Mesendoderm (in vitro differentiated cells): ENCODE results near the gene CYP26C1.
A peak's percentile ranks its signal among the peaks of the same experiment; 100 is the strongest.

ENCODE experiments used
- DNase-seq: peaks from one replicate; pipeline ENCODE4 v3.0.0; 2013
- H2AK5ac ChIP-seq: 2 replicates; pipeline ENCODE4 v1.6.1; 2013; ENCODE audit warnings: low read length, inconsistent platforms
- H2BK120ac ChIP-seq: 2 replicates; pipeline ENCODE4 v1.6.1; 2013; ENCODE audit warnings: low read depth, mild to moderate bottlenecking, low read length, moderate library complexity, mixed read lengths
- H2BK15ac ChIP-seq: replicated peaks from 2 replicates; pipeline ENCODE4 v1.6.1; 2013; ENCODE audit warnings: low read depth, mild to moderate bottlenecking, moderate library complexity
- H2BK5ac ChIP-seq: 2 replicates; pipeline ENCODE4 v1.6.1; 2013; ENCODE audit warnings: low read length, inconsistent platforms
- H3K18ac ChIP-seq: 2 replicates; pipeline ENCODE4 v1.6.1; 2013; ENCODE audit warnings: mild to moderate bottlenecking, low read length, mixed read lengths
- H3K23ac ChIP-seq: one replicate; pipeline ENCODE4 v1.6.1; 2013; ENCODE audit warnings: low read length
- H3K27ac ChIP-seq: 2 replicates; pipeline ENCODE4 v1.5.1; 2013; ENCODE audit warnings: low read depth, mild to moderate bottlenecking, inconsistent platforms, low read length, moderate library complexity
- H3K27me3 ChIP-seq: 2 replicates; pipeline ENCODE4 v1.6.1; 2013; ENCODE audit warnings: low read length, control low read depth, mild to moderate bottlenecking, inconsistent platforms; ENCODE audit not compliant: insufficient read depth, poor library complexity
- H3K36me3 ChIP-seq: 2 replicates; pipeline ENCODE4 v1.6.1; 2013; ENCODE audit warnings: low read length, inconsistent platforms; ENCODE audit not compliant: control insufficient read depth, insufficient read depth
- H3K4ac ChIP-seq: one replicate; pipeline ENCODE4 v1.6.1; 2013; ENCODE audit warnings: low read depth, mild to moderate bottlenecking, low read length, moderate library complexity
- H3K4me1 ChIP-seq: 2 replicates; pipeline ENCODE4 v1.6.1; 2013; ENCODE audit warnings: low read depth, low read length, inconsistent platforms; ENCODE audit not compliant: control insufficient read depth
- H3K4me2 ChIP-seq: 2 replicates; pipeline ENCODE4 v1.6.1; 2013; ENCODE audit warnings: low read length
- H3K4me3 ChIP-seq: 2 replicates; pipeline ENCODE4 v1.5.1; 2013; ENCODE audit warnings: mild to moderate bottlenecking, low read length
- H3K56ac ChIP-seq: one replicate; pipeline ENCODE4 v1.6.1; 2013; ENCODE audit warnings: low read length
- H3K79me1 ChIP-seq: 2 replicates; pipeline ENCODE4 v1.6.1; 2013; ENCODE audit warnings: low read length, inconsistent platforms
- H3K79me2 ChIP-seq: 2 replicates; pipeline ENCODE4 v1.6.1; 2013; ENCODE audit warnings: mild to moderate bottlenecking, low read length; ENCODE audit not compliant: control insufficient read depth, insufficient read depth
- H3K9ac ChIP-seq: 2 replicates; pipeline ENCODE4 v1.6.1; 2013; ENCODE audit warnings: low read length, inconsistent platforms
- H4K5ac ChIP-seq: one replicate; pipeline ENCODE4 v1.6.1; 2013; ENCODE audit warnings: low read length
- H4K8ac ChIP-seq: one replicate; pipeline ENCODE4 v1.6.1; 2013; ENCODE audit warnings: low read depth, mild to moderate bottlenecking, control low read depth, low read length, moderate library complexity
- WGBS: extraction: QIAGEN DNeasy Blood & Tissue Kit; methylation state at CpG from one replicate; pipeline ENCODE4 v1.1.7; 2013; ENCODE audit warnings: low lambda C conversion rate, missing lambda C conversion rate; ENCODE audit not compliant: insufficient coverage; ENCODE audit errors: extremely low coverage; 5-methylcytosine and 5-hydroxymethylcytosine counted together

Gene CYP26C1

GRCh38 chr10:93103953-93104352, 43.4 kb downstream of the CYP26C1 start:
- H3K18ac ChIP-seq, result no peak overlapping the region
- no peaks in the 10 kb centered on the region for H3K79me2 ChIP-seq
- no peak overlapping the region for H2BK15ac ChIP-seq
- H3K4me3 ChIP-seq, result no peak overlapping the region
- no peak overlapping the region for H3K23ac ChIP-seq
- no peak overlapping the region for H2AK5ac ChIP-seq
- H2BK120ac ChIP-seq, result no peak overlapping the region
- H3K4ac ChIP-seq, result no peak overlapping the region
- no peak overlapping the region for H3K4me2 ChIP-seq
- no peak overlapping the region for H3K9ac ChIP-seq
- no peaks in the 10 kb centered on the region for H3K79me1 ChIP-seq
- H3K4me1 ChIP-seq, result no peaks in the 10 kb centered on the region
- no peak overlapping the region for H3K56ac ChIP-seq
- no peaks in the 10 kb centered on the region for H3K27me3 ChIP-seq
- no peak overlapping the region for H4K8ac ChIP-seq
- H2BK5ac ChIP-seq, result no peak overlapping the region
- DNase-seq, result no peak
- H4K5ac ChIP-seq, result no peak overlapping the region
- no peaks in the 10 kb centered on the region for H3K36me3 ChIP-seq
- H3K27ac ChIP-seq, result no peak overlapping the region
- no CpG with 5 or more reads among the region's 1 CpG for WGBS

- Histone ChIP-seq H2AK5ac (no peak overlapping the region), H3K4me3 (no peak overlapping the region), H4K5ac (no peak overlapping the region), H3K23ac (no peak overlapping the region), H3K27ac (no peak overlapping the region), H3K4me2 (no peak overlapping the region), H3K56ac (no peak overlapping the region), H3K27me3 (no peaks in the 10 kb centered on the region), H3K79me2 (no peaks in the 10 kb centered on the region), H3K36me3 (no peaks in the 10 kb centered on the region), H2BK5ac (no peak overlapping the region), H2BK120ac (no peak overlapping the region), H3K79me1 (no peaks in the 10 kb centered on the region), H3K9ac (no peak overlapping the region), H3K18ac (no peak overlapping the region), H4K8ac (no peak overlapping the region), H3K4ac (no peak overlapping the region), H2BK15ac (no peak overlapping the region), H3K4me1 (no peaks in the 10 kb centered on the region)
- no CpG with 5 or more reads among the region's 2 CpGs for WGBS
- no peak for DNase-seq
Observed at GRCh38 chr10:93106631-93107072, 46.1 kb downstream of the CYP26C1 start.

GRCh38 chr10:93110472-93111146, 50.0 kb downstream of the CYP26C1 start:
- Histone ChIP-seq H3K4ac (no peak overlapping the region), H3K27me3 (no peaks in the 10 kb centered on the region), H3K56ac (peak overlapping the region; percentile 46), H3K4me3 (no peak overlapping the region), H3K9ac (no peak overlapping the region), H3K79me2 (no peaks in the 10 kb centered on the region), H3K4me1 (no peaks in the 10 kb centered on the region), H3K23ac (no peak overlapping the region), H3K27ac (no peak overlapping the region), H3K79me1 (no peaks in the 10 kb centered on the region), H3K18ac (no peak overlapping the region), H2AK5ac (no peak overlapping the region), H2BK5ac (no peak overlapping the region), H3K36me3 (no peaks in the 10 kb centered on the region), H2BK120ac (no peak overlapping the region), H4K8ac (no peak overlapping the region), H3K4me2 (no peak overlapping the region), H4K5ac (no peak overlapping the region), H2BK15ac (no peak overlapping the region)
- no CpG with 5 or more reads among the region's 3 CpGs for WGBS
- no peak for DNase-seq

GRCh38 chr10:93113042-93113441, 52.4 kb downstream of the CYP26C1 start:
- no peak overlapping the region for H3K23ac ChIP-seq
- H3K79me2 ChIP-seq, result no peaks in the 10 kb centered on the region
- H3K4me3 ChIP-seq, result no peak overlapping the region
- H3K27me3 ChIP-seq, result no peaks in the 10 kb centered on the region
- no peak overlapping the region for H3K56ac ChIP-seq
- no peaks in the 10 kb centered on the region for H3K4me1 ChIP-seq
- H4K5ac ChIP-seq, result no peak overlapping the region
- H4K8ac ChIP-seq, result no peak overlapping the region
- H3K79me1 ChIP-seq, result no peaks in the 10 kb centered on the region
- peak overlapping the region; percentile 18 for H2AK5ac ChIP-seq
- H3K4me2 ChIP-seq, result no peak overlapping the region
- H3K18ac ChIP-seq, result no peak overlapping the region
- no peak overlapping the region for H3K27ac ChIP-seq
- H2BK120ac ChIP-seq, result no peak overlapping the region
- H2BK15ac ChIP-seq, result no peak overlapping the region
- H2BK5ac ChIP-seq, result peak overlapping the region; percentile 2
- WGBS, result no CpG with 5 or more reads among the region's 2 CpGs
- no peak overlapping the region for H3K9ac ChIP-seq
- no peak for DNase-seq
- no peak overlapping the region for H3K4ac ChIP-seq
- no peaks in the 10 kb centered on the region for H3K36me3 ChIP-seq

GRCh38 chr10:93115661-93116383, 55.2 kb downstream of the CYP26C1 start:
- Histone ChIP-seq H3K4me1 (no peaks in the 10 kb centered on the region), H2BK15ac (no peak overlapping the region), H3K79me2 (no peaks in the 10 kb centered on the region), H3K79me1 (no peaks in the 10 kb centered on the region), H4K8ac (no peak overlapping the region), H2AK5ac (peak overlapping the region; percentile 91), H2BK5ac (peak overlapping the region; percentile 92), H3K36me3 (no peaks in the 10 kb centered on the region), H3K4me2 (no peak overlapping the region), H3K23ac (no peak overlapping the region), H3K4me3 (no peak overlapping the region), H2BK120ac (peak overlapping the region; percentile 46), H4K5ac (no peak overlapping the region), H3K27me3 (no peaks in the 10 kb centered on the region), H3K27ac (no peak overlapping the region), H3K56ac (peak overlapping the region; percentile 81), H3K18ac (peak overlapping the region; percentile 69), H3K4ac (peak overlapping the region; percentile 78), H3K9ac (no peak overlapping the region)
- WGBS, result no CpG with 5 or more reads among the region's 4 CpGs
- DNase-seq, result peak; percentile 89
